Measurements from ENCODE around the gene DPH2. TPM values are rescaled to one million over a fixed set of nuclear protein-coding genes. Genes with fewer than 3 reads are reported as not detected.

The DPH2 gene
- total RNA-seq, 2 experiments from 2014 or later: 10.3 to 12.0 TPM

GRCh38 chr1:43965316-43965715 lies 4.5 kb upstream of the DPH2 start:
- ChIA-PET POLR2A (no interaction called here), CTCF (no interaction called here)
- intact Hi-C loops (cut with DNase I, micrococcal nuclease): no loop called here
- Mint-ChIP-seq H3K36me3 (ENCODE audit: low read depth) (peaks cover 24% of the 10 kb centered on the region), H3K4me1 (ENCODE audit: low read depth) (peaks cover 12% of the 10 kb centered on the region), H3K9me3 (no peaks in the 10 kb centered on the region), H3K27me3 (no peaks in the 10 kb centered on the region), H3K4me3 (no peak overlapping the region), H3K27ac (no peak overlapping the region)
- peaks cover 24% of the 10 kb centered on the region for H3K36me3 ChIP-seq (ENCODE audit: insufficient read depth, low read length)
- H3K9me3 ChIP-seq (ENCODE audit: control insufficient read depth in 1 of 2, insufficient read depth in 1 of 2, low read length in 2 of 2): no peaks in the 10 kb centered on the region
- no peak for TF ChIP-seq CTCF (IDR thresholded peaks at IDR 0.05)
- no peak overlapping the region for H3K4me3 ChIP-seq (ENCODE audit: low read length)
- ATAC-seq (ENCODE audit: poor library complexity): no peak
- no peaks in the 10 kb centered on the region for H3K27me3 ChIP-seq (ENCODE audit: control insufficient read depth in 1 of 2, insufficient read depth in 2 of 2, low read length in 2 of 2)
- peaks cover 12% of the 10 kb centered on the region for H3K4me1 ChIP-seq (ENCODE audit: insufficient read depth, low read length)
- DNase-seq: no peak
- H3K27ac ChIP-seq (ENCODE audit: low read depth in 1 of 2, low read length in 2 of 2): no peak overlapping the region

- Histone ChIP-seq H3K4me3 (ENCODE audit: low read length) (no peak overlapping the region), H3K27ac (ENCODE audit: low read depth in 1 of 2, low read length in 2 of 2) (no peak overlapping the region), H3K36me3 (ENCODE audit: insufficient read depth, low read length) (peaks cover 24% of the 10 kb centered on the region), H3K27me3 (ENCODE audit: control insufficient read depth in 1 of 2, insufficient read depth in 2 of 2, low read length in 2 of 2) (no peaks in the 10 kb centered on the region), H3K9me3 (ENCODE audit: control insufficient read depth in 1 of 2, insufficient read depth in 1 of 2, low read length in 2 of 2) (no peaks in the 10 kb centered on the region), H3K4me1 (ENCODE audit: insufficient read depth, low read length) (peaks cover 24% of the 10 kb centered on the region)
- peak in 4 of 14 experiments; percentile 18 to 56 (median 45) for DNase-seq
- Mint-ChIP-seq H3K27ac (no peak overlapping the region), H3K36me3 (ENCODE audit: low read depth) (peaks cover 9% of the 10 kb centered on the region), H3K4me3 (peak overlapping the region; percentile 20), H3K9me3 (no peaks in the 10 kb centered on the region), H3K4me1 (ENCODE audit: low read depth) (peaks cover 27% of the 10 kb centered on the region), H3K27me3 (no peaks in the 10 kb centered on the region)
- TF ChIP-seq CTCF (IDR thresholded peaks at IDR 0.05): no peak
- ATAC-seq (ENCODE audit: poor library complexity): no peak
- intact Hi-C loops (cut with DNase I, micrococcal nuclease): loop anchor here in 1 of 2 experiments (1.0 kb wide), 1 partner anchor 20 kb away; no protein-coding TSS in a partner anchor
- CTCF ChIA-PET: no interaction called here
- POLR2A ChIA-PET: no interaction called here
Observed at GRCh38 chr1:43968348-43968948, 1.4 kb upstream of the DPH2 start.

- TF ChIP-seq CTCF (IDR thresholded peaks at IDR 0.05): no peak
- ChIA-PET POLR2A (interaction anchor here (0.9 to 1.4 kb wide), 3 partner anchors 21 to 244 kb away, joined by 3 to 7 read pairs (median 4); partner anchors contain the start of genes DMAP1 and IPO13), CTCF (interaction anchor here (1.6 kb wide), 1 partner anchor 22 kb away, joined by 4 read pairs; the partner anchor contains the start of gene IPO13)
- peak overlapping the region; percentile 74 for H3K27ac Mint-ChIP-seq
- H3K4me3 Mint-ChIP-seq: peak overlapping the region; percentile 90
- peak overlapping the region; percentile 87 for H3K4me3 ChIP-seq (ENCODE audit: low read length)
- H3K36me3 Mint-ChIP-seq (ENCODE audit: low read depth): peaks cover 15% of the 10 kb centered on the region
- H3K27me3 Mint-ChIP-seq: no peaks in the 10 kb centered on the region
- no peaks in the 10 kb centered on the region for H3K9me3 Mint-ChIP-seq
- DNase-seq: no peak
- peaks cover 20% of the 10 kb centered on the region for H3K36me3 ChIP-seq (ENCODE audit: insufficient read depth, low read length)
- no peaks in the 10 kb centered on the region for H3K27me3 ChIP-seq (ENCODE audit: control insufficient read depth in 1 of 2, insufficient read depth in 2 of 2, low read length in 2 of 2)
- ATAC-seq (ENCODE audit: poor library complexity): no peak
- H3K4me1 ChIP-seq (ENCODE audit: insufficient read depth, low read length): peaks cover 33% of the 10 kb centered on the region
- no peaks in the 10 kb centered on the region for H3K9me3 ChIP-seq (ENCODE audit: control insufficient read depth in 1 of 2, insufficient read depth in 1 of 2, low read length in 2 of 2)
- peaks cover 37% of the 10 kb centered on the region for H3K4me1 Mint-ChIP-seq (ENCODE audit: low read depth)
- intact Hi-C loops (cut with DNase I, micrococcal nuclease): loop anchor here in 1 of 2 experiments (1.0 kb wide), 1 partner anchor 23 kb away; the partner anchor contains the start of gene IPO13
- no peak overlapping the region for H3K27ac ChIP-seq (ENCODE audit: low read depth in 1 of 2, low read length in 2 of 2)
Observed at GRCh38 chr1:43969416-43969745, 429 bp upstream of the DPH2 start.

Measured in CD4-positive, alpha-beta T cell (primary cell).